Kidney (tissue), 14 donors: ENCODE measurements around the gene PATL1. TPM values are rescaled to one million over a fixed set of nuclear protein-coding genes. Genes with fewer than 3 reads are reported as not detected.

Source experiments
- DNase-seq, 5 donors: peaks; one replicate each; pipeline ENCODE4 v3.0.0-alpha.2; 2013 to 2020
- FAIRE-seq: peaks from 2 replicates; lab custom pipeline; 2012; peaks lifted over from hg19 to GRCh38; lab: Jason Lieb, UNC
- H3K27ac ChIP-seq, 2 donors: one replicate each; pipeline ENCODE4 v1.7.0; 2013; ENCODE audit warnings: low read depth in 2 of 2, low read length in 2 of 2, inconsistent platforms in 1 of 2
- H3K27me3 ChIP-seq: one replicate; pipeline ENCODE4 v1.7.1; 2013; ENCODE audit warnings: low read length, inconsistent platforms; ENCODE audit not compliant: control insufficient read depth, insufficient read depth
- H3K36me3 ChIP-seq, 3 donors: one replicate each; pipeline versions ENCODE4 v1.7.0 to v1.7.1; 2013; ENCODE audit warnings: low read length in 3 of 3, control low read depth in 1 of 3, inconsistent platforms in 1 of 3; ENCODE audit not compliant: insufficient read depth in 3 of 3, control insufficient read depth in 2 of 3
- H3K4me1 ChIP-seq, 3 donors: one replicate each; pipeline versions ENCODE4 v1.7.0 to v1.7.1; 2013; ENCODE audit warnings: low read length in 3 of 3, inconsistent platforms in 1 of 3, low read depth in 1 of 3; ENCODE audit not compliant: control insufficient read depth in 2 of 3, insufficient read depth in 2 of 3
- H3K4me3 ChIP-seq, 3 donors: one replicate each; pipeline versions ENCODE4 v1.7.0 to v1.8.1; 2013; ENCODE audit warnings: low read length in 3 of 3, control low read depth in 1 of 3, inconsistent platforms in 1 of 3
- H3K9ac ChIP-seq, 3 donors: one replicate each; pipeline versions ENCODE4 v1.7.0 to v1.7.1; 2013; ENCODE audit warnings: low read length in 3 of 3, control low read depth in 1 of 3, inconsistent platforms in 1 of 3
- H3K9me3 ChIP-seq, 3 donors: one replicate each; pipeline versions ENCODE4 v1.7.0 to v1.7.1; 2013; ENCODE audit warnings: low read length in 3 of 3, control low read depth in 1 of 3, inconsistent platforms in 1 of 3; ENCODE audit not compliant: control insufficient read depth in 2 of 3, insufficient read depth in 1 of 3
- CTCF ChIP-seq: IDR thresholded peaks from 3 replicates; pipeline ENCODE4 v1.5.1; 2012; ENCODE audit warnings: mild to moderate bottlenecking, moderate library complexity, borderline replicate concordance; ENCODE audit not compliant: insufficient read depth; ENCODE audit errors: extremely low read depth
- intact Hi-C: fragments of 100-400 bp; cut with DNase I; formaldehyde crosslinking; loops from one replicate; pipeline ENCODE4 v1.11.1; 2022
- polyA plus RNA-seq: library from polyadenylated mRNA; stranded (reverse); fragments of 350-450 nt; fragmentation: Illumina TruSeq; extraction: RNeasy Lipid Tissue Mini Kit (QIAGEN cat#74804); gene quantifications from one replicate; pipeline ENCODE4 v1.2.3, GENCODE V29; 2014; ENCODE audit warnings: low read depth, low replicate concordance; ENCODE audit not compliant: insufficient read depth
- total RNA-seq: library from RNA; stranded (reverse); fragmentation: NEBNext Ultra II Directional; extraction: Animal tissue kit (Norgen Biotek cat#: 25700); gene quantifications from one replicate; pipeline ENCODE4 v1.2.1, GENCODE V29; 2021
- donor health status: control.
- donor health status: control.
- donor health status: control.
- donor health status: control.
- donor health status: control.
- donor health status: DM: yes; HTN: yes; CAD: no.
- donor health status: Normal renal cell carcinoma (clear cell type).

PATL1 gene
- total and polyA plus RNA-seq, 2 donors from 2014 or later = 12.3 to 35.4 TPM

- TF ChIP-seq CTCF = peak; percentile 77
- FAIRE-seq (no peak), DNase-seq (peak in 4 of 5 donors; percentile 71 to 90 (median 78))
- H3K9ac ChIP-seq = peak overlapping the region in 1 of 3 donors; percentile 59
- intact Hi-C loops = loop anchor here (10.0 kb wide), 1 partner anchor 396 kb away; no protein-coding TSS in a partner anchor
- no peaks in the 10 kb centered on the region for H3K27me3 ChIP-seq
- H3K4me3 ChIP-seq = no peak overlapping the region
- no peaks in the 10 kb centered on the region for H3K36me3 ChIP-seq
- H3K27ac ChIP-seq = peak overlapping the region; percentile 0 to 40
- peaks cover 0 to 8% (median 4%) of the 10 kb centered on the region in 3 donors for H3K4me1 ChIP-seq
- no peaks in the 10 kb centered on the region for H3K9me3 ChIP-seq
Observed at GRCh38 chr11:59680287-59681154, 11.7 kb upstream of the PATL1 start.

GRCh38 chr11:59679347-59679746, 10.5 kb upstream of the PATL1 start:
- no peak for TF ChIP-seq CTCF
- H3K4me1 ChIP-seq = peaks cover 0 to 8% (median 4%) of the 10 kb centered on the region in 3 donors
- no peaks in the 10 kb centered on the region for H3K27me3 ChIP-seq
- intact Hi-C loops = no loop called here
- H3K27ac ChIP-seq = no peak overlapping the region
- no peaks in the 10 kb centered on the region for H3K9me3 ChIP-seq
- DNase-seq (no peak), FAIRE-seq (no peak)
- H3K9ac ChIP-seq = no peak overlapping the region
- H3K36me3 ChIP-seq = no peaks in the 10 kb centered on the region
- H3K4me3 ChIP-seq = no peak overlapping the region

GRCh38 chr11:59678813-59679165, 10.0 kb upstream of the PATL1 start:
- intact Hi-C loops = no loop called here
- DNase-seq (no peak), FAIRE-seq (no peak)
- H3K36me3 ChIP-seq = no peaks in the 10 kb centered on the region
- peaks cover 0 to 8% (median 4%) of the 10 kb centered on the region in 3 donors for H3K4me1 ChIP-seq
- H3K27ac ChIP-seq = no peak overlapping the region
- no peaks in the 10 kb centered on the region for H3K9me3 ChIP-seq
- no peaks in the 10 kb centered on the region for H3K27me3 ChIP-seq
- H3K9ac ChIP-seq = no peak overlapping the region
- no peak overlapping the region for H3K4me3 ChIP-seq
- TF ChIP-seq CTCF = no peak
